GM23338 (cell line): Measurements from ENCODE around the gene STX11. TPM values are rescaled to one million over a fixed set of nuclear protein-coding genes. Genes with fewer than 3 reads are reported as not detected.

Experiments
- ATAC-seq: fragments of 200-7000 bp; cut with Tn5 transposase; 3 replicates; pipeline ENCODE4 v1.9.1; 2020
- DNase-seq: peaks from one replicate; pipeline ENCODE4 v3.0.0-alpha.2; 2015; ENCODE audit warnings: low spot score
- H2AFZ ChIP-seq: fragments of 200-600 bp; sonication (generic); 2 replicates; pipeline ENCODE4 v1.8.0; 2016; ENCODE audit warnings: antibody characterized with exemption, mild to moderate bottlenecking, moderate library complexity
- H3F3A ChIP-seq: fragments of 200-600 bp; sonication (generic); replicated peaks from 2 replicates; pipeline ENCODE4 v1.8.0; 2017; ENCODE audit warnings: antibody characterized with exemption, mixed run types, low read depth
- H3K27ac ChIP-seq: fragments of 200-600 bp; sonication (generic); 2 replicates; pipeline ENCODE4 v1.6.1; 2016; ENCODE audit warnings: low read depth
- H3K27me3 ChIP-seq: fragments of 200-600 bp; sonication (generic); 2 replicates; pipeline ENCODE4 v1.8.0; 2016; ENCODE audit warnings: mild to moderate bottlenecking, mixed run types, moderate library complexity; ENCODE audit not compliant: insufficient read depth
- H3K36me3 ChIP-seq: fragments of 200-600 bp; sonication (generic); 2 replicates; pipeline ENCODE4 v1.8.0; 2016; ENCODE audit warnings: mild to moderate bottlenecking; ENCODE audit not compliant: insufficient read depth
- H3K4me1 ChIP-seq: fragments of 200-600 bp; sonication (generic); 2 replicates; pipeline ENCODE4 v1.8.0; 2016; ENCODE audit warnings: mild to moderate bottlenecking, moderate library complexity; ENCODE audit not compliant: insufficient read depth
- H3K4me2 ChIP-seq: fragments of 200-600 bp; sonication (generic); 2 replicates; pipeline ENCODE4 v1.7.1; 2017; ENCODE audit warnings: mixed run types
- H3K4me3 ChIP-seq: fragments of 200-600 bp; sonication (generic); 2 replicates; pipeline ENCODE4 v1.6.1; 2016; ENCODE audit warnings: mixed run types
- H3K79me2 ChIP-seq: fragments of 200-600 bp; sonication (generic); replicated peaks from 2 replicates; pipeline ENCODE4 v1.8.0; 2017; ENCODE audit warnings: mild to moderate bottlenecking; ENCODE audit not compliant: insufficient read depth
- H3K9me2 ChIP-seq: fragments of 200-600 bp; sonication (generic); 2 replicates; pipeline ENCODE4 v1.8.0; 2017; ENCODE audit not compliant: insufficient read depth
- H4K20me1 ChIP-seq: fragments of 200-600 bp; sonication (generic); replicated peaks from 2 replicates; pipeline ENCODE4 v1.8.0; 2017; ENCODE audit warnings: mild to moderate bottlenecking; ENCODE audit not compliant: insufficient read depth
- H3K27ac Mint-ChIP-seq: 2 replicates; pipeline ENCODE4 v1.8.0; 2020; ENCODE audit warnings: inconsistent platforms, mild to moderate bottlenecking, moderate library complexity, mixed read lengths
- H3K27me3 Mint-ChIP-seq: 3 replicates; pipeline ENCODE4 v1.8.0; 2022; ENCODE audit warnings: low read depth, mild to moderate bottlenecking, moderate library complexity, mixed read lengths, inconsistent platforms; ENCODE audit not compliant: insufficient read depth, poor library complexity
- H3K36me3 Mint-ChIP-seq: 3 replicates; pipeline ENCODE4 v1.8.0; 2021; ENCODE audit warnings: low read depth, mild to moderate bottlenecking, inconsistent platforms, moderate library complexity, mixed read lengths
- H3K4me1 Mint-ChIP-seq: 3 replicates; pipeline ENCODE4 v1.8.0; 2020; ENCODE audit warnings: mild to moderate bottlenecking, inconsistent platforms, mixed read lengths
- H3K4me3 Mint-ChIP-seq: 3 replicates; pipeline ENCODE4 v1.8.0; 2021; ENCODE audit warnings: moderate library complexity, mild to moderate bottlenecking, inconsistent platforms, mixed read lengths
- H3K9me3 Mint-ChIP-seq: 3 replicates; pipeline ENCODE4 v1.8.0; 2020; ENCODE audit warnings: moderate library complexity, mild to moderate bottlenecking, inconsistent platforms, mixed read lengths
- CREB1 ChIP-seq: fragments of 250-450 bp; sonication (Bioruptor Pico); IDR thresholded peaks from 2 replicates; pipeline ENCODE4 v1.5.0; 2020; ENCODE audit warnings: low read depth, mild to moderate bottlenecking, moderate library complexity
- EZH2 ChIP-seq: fragments of 200-600 bp; sonication (generic); IDR thresholded peaks from one replicate; pipeline ENCODE4 v1.8.0; 2017; ENCODE audit warnings: antibody characterized with exemption, mild to moderate bottlenecking, low read depth; ENCODE audit not compliant: unreplicated experiment
- NANOG ChIP-seq: IDR thresholded peaks from 2 replicates; pipeline ENCODE4 v1.6.1; 2016; ENCODE audit warnings: antibody characterized with exemption, borderline replicate concordance
- REST ChIP-seq: IDR thresholded peaks from one replicate; pipeline ENCODE4 v1.6.1; 2018; ENCODE audit warnings: antibody characterized with exemption; ENCODE audit not compliant: unreplicated experiment
- polyA plus RNA-seq: library from polyadenylated mRNA; unstranded; fragments of >200 nt; fragmentation: Nextera tagmentation; extraction: Ambion mirVana; gene quantifications from 2 replicates; pipeline ENCODE4 v1.2.1, GENCODE V29; 2016
- total RNA-seq: library from RNA; depleted of rRNA; stranded (reverse); fragments of >200 nt; shearing (Covaris generic); gene quantifications from 2 replicates; pipeline ENCODE4 v1.2.3, GENCODE V29; 2014
- TF ChIP-seq, protein P1 (sequence below), 2 experiments: fragments of 200-600 bp in 1 of 2; sonication (generic) in 1 of 2; conservative IDR thresholded peaks; 2 replicates each; pipeline versions ENCODE4 v1.5.1 to v1.6.1; 2016 to 2017; ENCODE audit warnings: antibody characterized with exemption in 2 of 2, low read depth in 2 of 2, mild to moderate bottlenecking in 2 of 2, moderate library complexity in 1 of 2

STX11 gene
- total and polyA plus RNA-seq, 2 experiments from 2014 or later = 0.35 to 0.52 TPM

GRCh38 chr6:144219056-144219685 lies 68.9 kb downstream of the STX11 start:
- Histone ChIP-seq H3K27ac (no peak overlapping the region), H4K20me1 (no peaks in the 10 kb centered on the region), H3K4me2 (no peak overlapping the region), H2AFZ (no peak overlapping the region), H3K27me3 (no peaks in the 10 kb centered on the region), H3K4me1 (peaks cover 6% of the 10 kb centered on the region; the same call in 1 of the 2 replicates), H3K36me3 (no peaks in the 10 kb centered on the region), H3K4me3 (no peak overlapping the region), H3K9me2 (no peaks in the 10 kb centered on the region), H3K79me2 (no peaks in the 10 kb centered on the region), H3F3A (no peaks in the 10 kb centered on the region; the same call in 1 of the 2 replicates)
- Mint-ChIP-seq H3K27me3 (peaks cover 20% of the 10 kb centered on the region), H3K27ac (no peak overlapping the region), H3K4me3 (no peak overlapping the region), H3K9me3 (peaks cover 17% of the 10 kb centered on the region; the same call in 2 of the 3 replicates), H3K36me3 (peaks cover 3% of the 10 kb centered on the region; the same call in 2 of the 3 replicates), H3K4me1 (peaks cover 14% of the 10 kb centered on the region)
- DNase-seq = peak; percentile 65
- TF ChIP-seq NANOG = no peak
- TF ChIP-seq, protein P1, sequence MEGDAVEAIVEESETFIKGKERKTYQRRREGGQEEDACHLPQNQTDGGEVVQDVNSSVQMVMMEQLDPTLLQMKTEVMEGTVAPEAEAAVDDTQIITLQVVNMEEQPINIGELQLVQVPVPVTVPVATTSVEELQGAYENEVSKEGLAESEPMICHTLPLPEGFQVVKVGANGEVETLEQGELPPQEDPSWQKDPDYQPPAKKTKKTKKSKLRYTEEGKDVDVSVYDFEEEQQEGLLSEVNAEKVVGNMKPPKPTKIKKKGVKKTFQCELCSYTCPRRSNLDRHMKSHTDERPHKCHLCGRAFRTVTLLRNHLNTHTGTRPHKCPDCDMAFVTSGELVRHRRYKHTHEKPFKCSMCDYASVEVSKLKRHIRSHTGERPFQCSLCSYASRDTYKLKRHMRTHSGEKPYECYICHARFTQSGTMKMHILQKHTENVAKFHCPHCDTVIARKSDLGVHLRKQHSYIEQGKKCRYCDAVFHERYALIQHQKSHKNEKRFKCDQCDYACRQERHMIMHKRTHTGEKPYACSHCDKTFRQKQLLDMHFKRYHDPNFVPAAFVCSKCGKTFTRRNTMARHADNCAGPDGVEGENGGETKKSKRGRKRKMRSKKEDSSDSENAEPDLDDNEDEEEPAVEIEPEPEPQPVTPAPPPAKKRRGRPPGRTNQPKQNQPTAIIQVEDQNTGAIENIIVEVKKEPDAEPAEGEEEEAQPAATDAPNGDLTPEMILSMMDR (conservative IDR thresholded peaks at IDR 0.05; ENCODE audit: low read depth in 2 of 2) = peak; percentile 63 to 79
- ATAC-seq = no peak

DNA sequence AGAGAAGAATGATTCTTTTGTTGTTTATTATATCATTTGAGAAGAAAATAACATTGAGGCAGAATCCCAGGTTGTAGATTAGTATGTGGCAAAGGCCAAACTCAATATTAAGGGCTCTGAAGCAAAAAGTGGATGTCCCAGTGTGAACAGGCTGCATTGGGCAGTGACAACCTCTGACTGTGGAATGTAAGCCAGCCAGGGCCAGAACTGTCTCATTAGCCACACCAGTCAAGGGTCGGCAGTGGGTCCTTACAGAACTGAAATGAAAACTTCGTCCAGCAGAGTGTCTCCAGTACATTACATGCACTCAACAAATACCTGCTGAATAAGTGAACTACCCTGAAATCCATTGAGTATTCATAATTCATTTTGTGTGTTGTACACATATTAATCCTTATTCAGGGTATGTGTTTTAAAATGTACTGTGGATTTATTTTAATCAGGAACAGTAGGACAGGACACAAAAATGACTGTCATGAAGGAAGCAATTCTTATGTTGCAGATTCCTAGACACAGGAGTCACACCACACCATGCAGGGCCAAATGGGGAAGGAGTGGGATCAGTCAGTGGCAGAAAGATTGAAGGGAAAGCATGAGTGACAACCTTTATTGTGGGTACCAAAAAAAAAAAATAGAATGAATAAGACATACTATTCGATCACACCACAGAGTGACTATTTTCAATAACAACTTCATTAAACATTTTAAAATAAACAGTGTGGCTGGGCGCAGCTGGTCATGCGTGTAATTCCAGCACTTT lies 69.9 kb downstream of the STX11 start:
- H3K4me1 ChIP-seq = peaks cover 5% of the 10 kb centered on the region; the same call in 1 of the 2 replicates
- H3K4me3 ChIP-seq = no peak overlapping the region
- peaks cover 10% of the 10 kb centered on the region for H3K4me1 Mint-ChIP-seq
- H3K27me3 ChIP-seq = no peaks in the 10 kb centered on the region
- peaks cover 3% of the 10 kb centered on the region; the same call in 2 of the 3 replicates for H3K36me3 Mint-ChIP-seq
- H3K27ac Mint-ChIP-seq = no peak overlapping the region
- H4K20me1 ChIP-seq = no peaks in the 10 kb centered on the region
- no peak overlapping the region for H3K4me3 Mint-ChIP-seq
- H2AFZ ChIP-seq = no peak overlapping the region
- no peak overlapping the region for H3K4me2 ChIP-seq
- no peak overlapping the region for H3K27ac ChIP-seq
- ATAC-seq (no peak), DNase-seq (no peak)
- H3K9me3 Mint-ChIP-seq = peaks cover 17% of the 10 kb centered on the region; the same call in 2 of the 3 replicates
- H3K36me3 ChIP-seq = no peaks in the 10 kb centered on the region
- no peaks in the 10 kb centered on the region for H3K79me2 ChIP-seq
- H3F3A ChIP-seq = no peaks in the 10 kb centered on the region; the same call in 1 of the 2 replicates
- H3K9me2 ChIP-seq = no peaks in the 10 kb centered on the region
- peaks cover 20% of the 10 kb centered on the region for H3K27me3 Mint-ChIP-seq
- TF ChIP-seq, protein P1 (conservative IDR thresholded peaks at IDR 0.05; ENCODE audit: low read depth in 2 of 2) = no peak
- TF ChIP-seq CREB1 (CRISPR knock-in tag) (no peak), EZH2 (no peak), REST (no peak)
